Activated T-helper 17 cell treated with anti-CD3 and anti-CD28 coated beads, Interleukin-2, amount 50 U/mL, for 72 hours (primary cell): ENCODE results near the gene DAZL. TPM values are rescaled to one million over a fixed set of nuclear protein-coding genes. Genes with fewer than 3 reads are reported as not detected.

Source experiments
- ATAC-seq: fragments of 150-1000 bp; cut with Tn5 transposase; replicated peaks from 2 replicates; pipeline ENCODE4 v1.10.0; 2021; ENCODE audit warnings: mild to moderate bottlenecking, moderate library complexity
- H3K27ac Mint-ChIP-seq: one replicate; pipeline ENCODE4 v1.8.0; 2022; ENCODE audit warnings: mixed read lengths
- H3K27me3 Mint-ChIP-seq: one replicate; pipeline ENCODE4 v1.8.0; 2022; ENCODE audit warnings: mixed read lengths
- H3K36me3 Mint-ChIP-seq: one replicate; pipeline ENCODE4 v1.8.0; 2022; ENCODE audit warnings: low read depth, mild to moderate bottlenecking, mixed read lengths
- H3K4me1 Mint-ChIP-seq: one replicate; pipeline ENCODE4 v1.8.0; 2022; ENCODE audit warnings: mixed read lengths
- H3K4me3 Mint-ChIP-seq: one replicate; pipeline ENCODE4 v1.8.0; 2022; ENCODE audit warnings: mild to moderate bottlenecking, mixed read lengths
- H3K9me3 Mint-ChIP-seq: one replicate; pipeline ENCODE4 v1.8.0; 2022; ENCODE audit warnings: mixed read lengths
- total RNA-seq, 2 donors: library from RNA; stranded (reverse); gene quantifications; one replicate each; pipeline ENCODE4 v1.2.3, GENCODE V29; 2022

Gene DAZL
- total RNA-seq, 2 donors from 2014 or later, result 0.09 to 0.13 TPM

GRCh38 chr3:16606398-16606797 is 1.2 kb upstream of the DAZL start:
- peaks cover 3% of the 10 kb centered on the region for H3K27me3 Mint-ChIP-seq
- H3K4me1 Mint-ChIP-seq, result no peaks in the 10 kb centered on the region
- no peak overlapping the region for H3K4me3 Mint-ChIP-seq
- no peak overlapping the region for H3K27ac Mint-ChIP-seq
- no peaks in the 10 kb centered on the region for H3K9me3 Mint-ChIP-seq
- H3K36me3 Mint-ChIP-seq, result no peaks in the 10 kb centered on the region
- no peak for ATAC-seq

- no peak for ATAC-seq
- H3K9me3 Mint-ChIP-seq, result no peaks in the 10 kb centered on the region
- no peaks in the 10 kb centered on the region for H3K36me3 Mint-ChIP-seq
- no peak overlapping the region for H3K27ac Mint-ChIP-seq
- peaks cover 6% of the 10 kb centered on the region for H3K27me3 Mint-ChIP-seq
- H3K4me1 Mint-ChIP-seq, result no peaks in the 10 kb centered on the region
- H3K4me3 Mint-ChIP-seq, result no peak overlapping the region
Measured at GRCh38 chr3:16605966-16606365, 743 bp upstream of the DAZL start.

- Mint-ChIP-seq H3K27me3 (peaks cover 6% of the 10 kb centered on the region), H3K4me3 (no peak overlapping the region), H3K27ac (no peak overlapping the region), H3K36me3 (no peaks in the 10 kb centered on the region), H3K9me3 (no peaks in the 10 kb centered on the region), H3K4me1 (no peaks in the 10 kb centered on the region)
- no peak for ATAC-seq
Measured at GRCh38 chr3:16604433-16604832, 790 bp downstream of the DAZL start.

- no peak for ATAC-seq
- Mint-ChIP-seq H3K36me3 (no peaks in the 10 kb centered on the region), H3K9me3 (no peaks in the 10 kb centered on the region), H3K4me3 (no peak overlapping the region), H3K4me1 (peaks cover 8% of the 10 kb centered on the region), H3K27me3 (peaks cover 9% of the 10 kb centered on the region), H3K27ac (no peak overlapping the region)
Measured at GRCh38 chr3:16601537-16602005, 3.7 kb downstream of the DAZL start.

- H3K36me3 Mint-ChIP-seq, result no peaks in the 10 kb centered on the region
- H3K4me3 Mint-ChIP-seq, result no peak overlapping the region
- no peak overlapping the region for H3K27ac Mint-ChIP-seq
- H3K4me1 Mint-ChIP-seq, result peaks cover 14% of the 10 kb centered on the region
- H3K9me3 Mint-ChIP-seq, result no peaks in the 10 kb centered on the region
- peak; percentile 39 for ATAC-seq
- peaks cover 9% of the 10 kb centered on the region for H3K27me3 Mint-ChIP-seq
Measured at GRCh38 chr3:16600780-16601536, 4.3 kb downstream of the DAZL start.

GRCh38 chr3:16599694-16600093 is 5.5 kb downstream of the DAZL start:
- Mint-ChIP-seq H3K36me3 (no peaks in the 10 kb centered on the region), H3K4me3 (no peak overlapping the region), H3K9me3 (no peaks in the 10 kb centered on the region), H3K27me3 (peaks cover 10% of the 10 kb centered on the region), H3K27ac (no peak overlapping the region), H3K4me1 (peaks cover 17% of the 10 kb centered on the region)
- no peak for ATAC-seq

GRCh38 chr3:16596352-16597032 is 8.7 kb downstream of the DAZL start:
- peaks cover 17% of the 10 kb centered on the region for H3K4me1 Mint-ChIP-seq
- peaks cover 9% of the 10 kb centered on the region for H3K27me3 Mint-ChIP-seq
- peak overlapping the region; percentile 85 for H3K27ac Mint-ChIP-seq
- no peaks in the 10 kb centered on the region for H3K36me3 Mint-ChIP-seq
- peak; percentile 96 for ATAC-seq
- peak overlapping the region; percentile 67 for H3K4me3 Mint-ChIP-seq
- no peaks in the 10 kb centered on the region for H3K9me3 Mint-ChIP-seq

GRCh38 chr3:16595778-16596177 is 9.4 kb downstream of the DAZL start:
- Mint-ChIP-seq H3K4me1 (peaks cover 17% of the 10 kb centered on the region), H3K36me3 (no peaks in the 10 kb centered on the region), H3K4me3 (peak overlapping the region; percentile 67), H3K27me3 (peaks cover 10% of the 10 kb centered on the region), H3K9me3 (no peaks in the 10 kb centered on the region), H3K27ac (peak overlapping the region; percentile 85)
- peak; percentile 52 for ATAC-seq

GRCh38 chr3:16589867-16590624 is 15.2 kb downstream of the DAZL start:
- Mint-ChIP-seq H3K9me3 (no peaks in the 10 kb centered on the region), H3K27ac (peak overlapping the region; percentile 75), H3K4me3 (peak overlapping the region; percentile 44), H3K36me3 (no peaks in the 10 kb centered on the region), H3K4me1 (no peaks in the 10 kb centered on the region), H3K27me3 (peaks cover 7% of the 10 kb centered on the region)
- peak; percentile 98 for ATAC-seq

- Mint-ChIP-seq H3K4me1 (no peaks in the 10 kb centered on the region), H3K27me3 (peaks cover 4% of the 10 kb centered on the region), H3K36me3 (no peaks in the 10 kb centered on the region), H3K9me3 (no peaks in the 10 kb centered on the region), H3K27ac (peak overlapping the region; percentile 75), H3K4me3 (no peak overlapping the region)
- no peak for ATAC-seq
Measured at GRCh38 chr3:16589120-16589519, 16.1 kb downstream of the DAZL start.

- Mint-ChIP-seq H3K27ac (no peak overlapping the region), H3K27me3 (peaks cover 4% of the 10 kb centered on the region), H3K4me1 (no peaks in the 10 kb centered on the region), H3K36me3 (no peaks in the 10 kb centered on the region), H3K4me3 (no peak overlapping the region), H3K9me3 (no peaks in the 10 kb centered on the region)
- no peak for ATAC-seq
Measured at GRCh38 chr3:16587681-16588060, 17.6 kb downstream of the DAZL start.

- ATAC-seq, result peak; percentile 51
- H3K36me3 Mint-ChIP-seq, result no peaks in the 10 kb centered on the region
- H3K4me3 Mint-ChIP-seq, result no peak overlapping the region
- no peak overlapping the region for H3K27ac Mint-ChIP-seq
- H3K9me3 Mint-ChIP-seq, result no peaks in the 10 kb centered on the region
- no peaks in the 10 kb centered on the region for H3K4me1 Mint-ChIP-seq
- peaks cover 4% of the 10 kb centered on the region for H3K27me3 Mint-ChIP-seq
Measured at GRCh38 chr3:16587047-16587680, 18.1 kb downstream of the DAZL start.

GRCh38 chr3:16584880-16585279 is 20.3 kb downstream of the DAZL start:
- Mint-ChIP-seq H3K9me3 (no peaks in the 10 kb centered on the region), H3K4me1 (no peaks in the 10 kb centered on the region), H3K4me3 (no peak overlapping the region), H3K27me3 (no peaks in the 10 kb centered on the region), H3K27ac (no peak overlapping the region), H3K36me3 (no peaks in the 10 kb centered on the region)
- ATAC-seq, result no peak

GRCh38 chr3:16583551-16583950 is 21.7 kb downstream of the DAZL start:
- Mint-ChIP-seq H3K4me3 (no peak overlapping the region), H3K27me3 (no peaks in the 10 kb centered on the region)

More at GRCh38 chr3:16583551-16583950, 21.7 kb downstream of the DAZL start:
- no peak overlapping the region for H3K27ac Mint-ChIP-seq
- ATAC-seq, result no peak
- no peaks in the 10 kb centered on the region for H3K4me1 Mint-ChIP-seq
- H3K9me3 Mint-ChIP-seq, result no peaks in the 10 kb centered on the region
- no peaks in the 10 kb centered on the region for H3K36me3 Mint-ChIP-seq
